Chondrocyte (in vitro differentiated cells): ENCODE measurements around the gene MYBBP1A. TPM values are rescaled to one million over a fixed set of nuclear protein-coding genes. Genes with fewer than 3 reads are reported as not detected.

Experiments
- DNase-seq: peaks from one replicate; pipeline ENCODE4 v3.0.0; 2021; ENCODE audit warnings: mixed read lengths, low spot score
- H3K27ac Mint-ChIP-seq: one replicate; pipeline ENCODE4 v1.8.0; 2021; ENCODE audit warnings: mild to moderate bottlenecking, moderate library complexity, mixed read lengths; ENCODE audit not compliant: unreplicated experiment
- H3K27me3 Mint-ChIP-seq: 2 replicates; pipeline ENCODE4 v1.8.0; 2021; ENCODE audit warnings: low read depth, mixed read lengths
- H3K36me3 Mint-ChIP-seq: 2 replicates; pipeline ENCODE4 v1.8.0; 2021; ENCODE audit warnings: low read depth, mixed read lengths
- H3K4me1 Mint-ChIP-seq: 2 replicates; pipeline ENCODE4 v1.8.0; 2021; ENCODE audit warnings: low read depth, mild to moderate bottlenecking, mixed read lengths
- H3K4me3 Mint-ChIP-seq: one replicate; pipeline ENCODE4 v1.8.0; 2021; ENCODE audit warnings: mild to moderate bottlenecking, moderate library complexity, mixed read lengths; ENCODE audit not compliant: unreplicated experiment
- H3K9me3 Mint-ChIP-seq: 2 replicates; pipeline ENCODE4 v1.8.0; 2021; ENCODE audit warnings: low read depth, mixed read lengths
- CTCF ChIP-seq: fragments of 200-600 bp; sonication (generic); IDR thresholded peaks from 2 replicates; pipeline ENCODE4 v1.5.0; 2021; ENCODE audit warnings: antibody characterized with exemption, mild to moderate bottlenecking, moderate library complexity
- total RNA-seq: library from RNA; stranded (reverse); gene quantifications from 3 replicates; pipeline ENCODE4 v1.2.1, GENCODE V29; 2021

The MYBBP1A gene
- total RNA-seq, 1 donor from 2014 or later = 33.6 TPM

- H3K4me3 Mint-ChIP-seq = no peak overlapping the region
- H3K27me3 Mint-ChIP-seq = peaks cover 7% of the 10 kb centered on the region
- no peak for TF ChIP-seq CTCF
- DNase-seq = no peak
- no peaks in the 10 kb centered on the region for H3K36me3 Mint-ChIP-seq
- no peaks in the 10 kb centered on the region for H3K9me3 Mint-ChIP-seq
- no peak overlapping the region for H3K27ac Mint-ChIP-seq
- no peaks in the 10 kb centered on the region for H3K4me1 Mint-ChIP-seq
Measured at GRCh38 chr17:4511199-4511932, 43.8 kb downstream of the MYBBP1A start.

GRCh38 chr17:4510618-4510941, 44.6 kb downstream of the MYBBP1A start:
- H3K36me3 Mint-ChIP-seq = no peaks in the 10 kb centered on the region
- peaks cover 7% of the 10 kb centered on the region for H3K27me3 Mint-ChIP-seq
- H3K27ac Mint-ChIP-seq = no peak overlapping the region
- no peaks in the 10 kb centered on the region for H3K4me1 Mint-ChIP-seq
- TF ChIP-seq CTCF = no peak
- no peak overlapping the region for H3K4me3 Mint-ChIP-seq
- DNase-seq = no peak
- no peaks in the 10 kb centered on the region for H3K9me3 Mint-ChIP-seq

- Mint-ChIP-seq H3K27ac (no peak overlapping the region), H3K36me3 (no peaks in the 10 kb centered on the region), H3K9me3 (no peaks in the 10 kb centered on the region), H3K4me3 (no peak overlapping the region), H3K27me3 (peaks cover 9% of the 10 kb centered on the region), H3K4me1 (no peaks in the 10 kb centered on the region)
- DNase-seq = no peak
- no peak for TF ChIP-seq CTCF
Measured at GRCh38 chr17:4509923-4510617, 45.1 kb downstream of the MYBBP1A start.

GRCh38 chr17:4509401-4509800, 45.8 kb downstream of the MYBBP1A start:
- peaks cover 13% of the 10 kb centered on the region for H3K27me3 Mint-ChIP-seq
- no peaks in the 10 kb centered on the region for H3K9me3 Mint-ChIP-seq
- TF ChIP-seq CTCF = no peak
- no peak for DNase-seq
- no peaks in the 10 kb centered on the region for H3K4me1 Mint-ChIP-seq
- no peak overlapping the region for H3K27ac Mint-ChIP-seq
- no peak overlapping the region for H3K4me3 Mint-ChIP-seq
- no peaks in the 10 kb centered on the region for H3K36me3 Mint-ChIP-seq

GRCh38 chr17:4508207-4508606, 47.0 kb downstream of the MYBBP1A start:
- Mint-ChIP-seq H3K27me3 (peaks cover 16% of the 10 kb centered on the region), H3K27ac (no peak overlapping the region), H3K36me3 (no peaks in the 10 kb centered on the region), H3K4me3 (no peak overlapping the region), H3K9me3 (no peaks in the 10 kb centered on the region), H3K4me1 (no peaks in the 10 kb centered on the region)
- TF ChIP-seq CTCF = no peak
- no peak for DNase-seq
